Motor neuron (in vitro differentiated cells): ENCODE data around the gene C1orf122. TPM values are rescaled to one million over a fixed set of nuclear protein-coding genes. Genes with fewer than 3 reads are reported as not detected.

Experiments used
- total RNA-seq, 8 experiments: library from RNA; unstranded; fragments of 300-600 nt; gene quantifications; 2 replicates each; pipeline versions ENCODE4 v1.2.3 to v1.2.4, GENCODE V29; 2022

C1orf122 gene
- total RNA-seq, 8 experiments from 2014 or later = 20.4 to 83.0 (median 61.7) TPM

Other genes with a start within 250 kb of the C1orf122 start
- gene GNL2, start 211.9 kb upstream of the C1orf122 start, total RNA-seq = 100 to 1,000 TPM in 6 of 8 experiments, 10 to 100 TPM in 2; 88.4 to 226 (median 135) TPM
- gene RSPO1, start 172.9 kb upstream of the C1orf122 start, total RNA-seq = 1 to 10 TPM in 1 of 8 experiments, under 1 TPM in 6, not detected in 1; 0.14 to 1.2 (median 0.31) TPM
- 10 to 100 TPM in 3 of 8 experiments, 1 to 10 TPM in 3, under 1 TPM in 2; 0.20 to 57.4 (median 3.2) TPM for gene CDCA8, start 115.3 kb upstream of the C1orf122 start, total RNA-seq
- gene EPHA10, start 42.7 kb upstream of the C1orf122 start, total RNA-seq = 1 to 10 TPM in 6 of 8 experiments, under 1 TPM in 2; 0.31 to 5.4 (median 2.6) TPM
- gene MANEAL, start 13.9 kb upstream of the C1orf122 start, total RNA-seq = 10 to 100 TPM in 5 of 8 experiments, 1 to 10 TPM in 3; 2.3 to 49.7 (median 30.3) TPM
- gene YRDC, start 418 bp downstream of the C1orf122 start, total RNA-seq = 10 to 100 TPM; 14.6 to 33.7 (median 19.6) TPM
- gene MTF1, start 51.8 kb downstream of the C1orf122 start, total RNA-seq = 1 to 10 TPM; 3.5 to 7.3 (median 5.8) TPM
- 10 to 100 TPM; 14.9 to 24.1 (median 20.6) TPM for gene INPP5B, start 139.3 kb downstream of the C1orf122 start, total RNA-seq
- 100 to 1,000 TPM; 103 to 214 (median 122) TPM for gene SF3A3, start 182.2 kb downstream of the C1orf122 start, total RNA-seq
- 10 to 100 TPM in 3 of 8 experiments, 1 to 10 TPM in 5; 2.8 to 17.7 (median 8.0) TPM for gene FHL3, start 197.7 kb downstream of the C1orf122 start, total RNA-seq
- gene UTP11, start 204.9 kb downstream of the C1orf122 start, total RNA-seq = 10 to 100 TPM; 50.4 to 82.4 (median 75.2) TPM
- 1 to 10 TPM in 7 of 8 experiments, under 1 TPM in 1; 0.91 to 7.6 (median 3.3) TPM for gene POU3F1, start 239.0 kb downstream of the C1orf122 start, total RNA-seq